HepG2 (cell line): Measurements from ENCODE around the gene MAP3K7CL. TPM values are rescaled to one million over a fixed set of nuclear protein-coding genes. Genes with fewer than 3 reads are reported as not detected.
A peak's percentile ranks its signal among the peaks of the same experiment; 100 is the strongest.

Experiments
- ATAC-seq: fragments of 200-7000 bp; cut with Tn5 transposase; 3 replicates; pipeline ENCODE4 v1.9.1; 2020; ENCODE audit warnings: mild to moderate bottlenecking, moderate library complexity
- BruUV-seq: library from RNA; stranded (reverse); fragments of 400-500 nt; replicated peaks from 2 replicates; lab custom pipeline; 2021; lab: Mats Ljungman, UMichigan
- CTCF ChIA-PET: fragments of 300-600 bp; formaldehyde crosslinking; extraction: SDS; loops from one replicate; lab custom pipeline; 2021; ENCODE audit warnings: low total read pairs, inconsistent platforms, low intra/inter-chr PET ratio; lab: Yijun Ruan, JAX
- POLR2A ChIA-PET: fragments of 350-600 bp; sonication (Branson Sonifier 250); formaldehyde crosslinking; loops from one replicate; lab custom pipeline; 2020; ENCODE audit warnings: antibody characterized with exemption, inconsistent platforms; lab: Yijun Ruan, JAX
- DNase-seq: peaks from one replicate; pipeline ENCODE4 v3.0.0-alpha.2; 2015; ENCODE audit warnings: low spot score
- FAIRE-seq: peaks from 3 replicates; lab custom pipeline; 2011; peaks lifted over from hg19 to GRCh38; lab: Jason Lieb, UNC
- H2AFZ ChIP-seq: one replicate; pipeline ENCODE4 v1.6.1; 2011; ENCODE audit warnings: low read length, inconsistent platforms
- H3K27ac ChIP-seq: fragments of 300-600 bp; 3 replicates; pipeline ENCODE4 v1.8.0; 2011; ENCODE audit warnings: mixed run types, mild to moderate bottlenecking, mixed read lengths, low read length, inconsistent platforms; ENCODE audit not compliant: insufficient read depth; ENCODE audit errors: extremely low read length
- H3K27me3 ChIP-seq, 2 experiments: fragments of 200-600 bp in 1 of 2; 2 replicates in 1 of 2; 3 replicates in 1 of 2; pipeline versions ENCODE4 v1.6.0 to v1.8.0; 2011; ENCODE audit warnings: low read length in 2 of 2, mild to moderate bottlenecking in 2 of 2, moderate library complexity in 2 of 2, inconsistent platforms in 1 of 2; ENCODE audit not compliant: insufficient read depth in 2 of 2, control insufficient read depth in 1 of 2
- H3K36me3 ChIP-seq, 2 experiments: fragments of 200-600 bp in 1 of 2; replicated peaks in 1 of 2; 2 replicates in 1 of 2; 3 replicates in 1 of 2; pipeline versions ENCODE4 v1.5.1 to v1.8.0; 2011; ENCODE audit warnings: low read length in 2 of 2, inconsistent platforms in 1 of 2; ENCODE audit not compliant: insufficient read depth in 2 of 2, control insufficient read depth in 1 of 2
- H3K4me1 ChIP-seq: 2 replicates; pipeline ENCODE4 v1.5.1; 2012; ENCODE audit warnings: low read length, inconsistent platforms; ENCODE audit not compliant: insufficient read depth
- H3K4me2 ChIP-seq: 2 replicates; pipeline ENCODE4 v1.6.0; 2011; ENCODE audit warnings: low read depth, low read length, inconsistent platforms
- H3K4me3 ChIP-seq, 3 experiments: fragments of 200-600 bp in 1 of 3; sonication (generic), shearing (Covaris generic) in 1 of 3; replicated peaks in 1 of 3; 2 replicates each; pipeline ENCODE4 v1.5.1; 2011 to 2016; ENCODE audit warnings: low read length in 3 of 3, inconsistent platforms in 2 of 3, low read depth in 2 of 3, mild to moderate bottlenecking in 2 of 3, control low read depth in 1 of 3, mixed read lengths in 1 of 3; ENCODE audit not compliant: insufficient read depth in 1 of 3
- H3K79me2 ChIP-seq: one replicate; pipeline ENCODE4 v1.6.1; 2011; ENCODE audit warnings: low read length, inconsistent platforms; ENCODE audit not compliant: insufficient read depth
- H3K9ac ChIP-seq: 2 replicates; pipeline ENCODE4 v1.6.0; 2011; ENCODE audit warnings: mild to moderate bottlenecking, low read depth, low read length, inconsistent platforms; ENCODE audit not compliant: insufficient read depth
- H3K9me3 ChIP-seq: 2 replicates; pipeline ENCODE4 v1.5.1; 2012; ENCODE audit warnings: mild to moderate bottlenecking, low read length
- H4K20me1 ChIP-seq: 2 replicates; pipeline ENCODE4 v1.6.0; 2011; ENCODE audit warnings: inconsistent platforms, mild to moderate bottlenecking, low read length, moderate library complexity; ENCODE audit not compliant: insufficient read depth
- CEBPB ChIP-seq: IDR thresholded peaks from 2 replicates; pipeline ENCODE4 v1.6.1; 2011; ENCODE audit warnings: low read depth, low read length, improper control_type of control experiment, borderline replicate concordance
- ETV5 ChIP-seq: IDR thresholded peaks from 2 replicates; pipeline ENCODE4 v1.6.1; 2018; ENCODE audit warnings: missing biosample characterization, missing genetic modification reagents, inconsistent platforms, borderline replicate concordance
- HNF4A ChIP-seq: sonication (generic); formaldehyde crosslinking; IDR thresholded peaks from 2 replicates; pipeline ENCODE4 v1.4.0; 2020; ENCODE audit warnings: missing genetic modification reagents
- SIX4 ChIP-seq: sonication (generic); formaldehyde crosslinking; IDR thresholded peaks from 2 replicates; pipeline ENCODE4 v1.4.0; 2020; ENCODE audit warnings: missing genetic modification reagents
- SRF ChIP-seq: IDR thresholded peaks from 2 replicates; pipeline ENCODE4 v1.6.1; 2011; ENCODE audit warnings: mild to moderate bottlenecking, low read depth, low read length, moderate library complexity
- SSRP1 ChIP-seq: IDR thresholded peaks from 2 replicates; pipeline ENCODE4 v1.6.1; 2016; ENCODE audit warnings: control low read depth
- WGBS: methylation state at CpG from one replicate; pipeline ENCODE4 v1.1.6; 2017; ENCODE audit warnings: low lambda C conversion rate; 5-methylcytosine and 5-hydroxymethylcytosine counted together
- in situ Hi-C: cut with HindIII; loops from 2 replicates; pipeline ENCODE4 v1.10.0; 2017; ENCODE audit warnings: low pct_unique_long_range_greater_than_20kb; ENCODE audit not compliant: extremely low pct_ligation_motif_present
- intact Hi-C: fragments of 100-400 bp; cut with micrococcal nuclease; formaldehyde crosslinking; loops from one replicate; pipeline ENCODE4 v1.10.0; 2022; ENCODE audit not compliant: unreplicated experiment
- polyA plus RNA-seq, 8 experiments: library from polyadenylated mRNA; depleted of rRNA in 3 of 8; stranded (reverse) in 7 of 8; unstranded in 1 of 8; fragments of >200 nt; fragmentation: Illumina TruSeq in 4 of 8; extraction: Trizol in 4 of 8; gene quantifications; 2 replicates each; pipeline versions ENCODE4 v1.2.1 to v1.2.3, GENCODE V29; 2011 to 2016; ENCODE audit warnings: low read depth in 4 of 8, missing spikeins in 1 of 8, mixed read lengths in 1 of 8; ENCODE audit not compliant: insufficient read depth in 1 of 8
- total RNA-seq, 5 experiments: library from RNA; depleted of rRNA; stranded (reverse); fragments of >200 nt; fragmentation: Illumina TruSeq; extraction: Trizol; gene quantifications; 2 replicates each; pipeline ENCODE4 v1.2.3, GENCODE V29; 2016; ENCODE audit warnings: low read depth in 1 of 5
- TF ChIP-seq, protein P1 (sequence below): sonication (generic); formaldehyde crosslinking; IDR thresholded peaks from 2 replicates; pipeline ENCODE4 v1.4.0; 2020; ENCODE audit warnings: missing genetic modification reagents

MAP3K7CL gene
- total and polyA plus RNA-seq, 2 of the 13 experiments (the other 11 are each of a cell fraction or from before 2014, with no cell fraction given), result 0.04 to 0.15 TPM

DNA sequence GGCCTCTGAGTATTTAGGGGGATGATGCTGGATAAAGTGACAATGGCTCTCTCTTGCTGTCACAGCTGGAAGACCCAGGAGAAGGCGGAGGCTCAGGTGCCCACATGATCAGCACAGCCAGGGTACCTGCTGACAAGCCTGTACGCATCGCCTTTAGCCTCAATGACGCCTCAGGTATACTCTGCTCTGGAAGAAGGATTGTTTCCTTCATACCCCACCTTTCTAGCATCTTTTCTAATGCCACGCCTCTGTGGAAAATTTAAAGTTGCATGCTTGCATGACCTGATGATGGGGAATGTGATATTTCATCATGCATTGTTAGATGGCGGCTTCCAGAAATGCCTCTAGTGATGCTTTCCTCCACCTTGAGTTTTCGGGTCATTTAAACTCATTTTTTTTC lies 2.8 kb downstream of the MAP3K7CL start (continued):
- TF ChIP-seq, protein P1, sequence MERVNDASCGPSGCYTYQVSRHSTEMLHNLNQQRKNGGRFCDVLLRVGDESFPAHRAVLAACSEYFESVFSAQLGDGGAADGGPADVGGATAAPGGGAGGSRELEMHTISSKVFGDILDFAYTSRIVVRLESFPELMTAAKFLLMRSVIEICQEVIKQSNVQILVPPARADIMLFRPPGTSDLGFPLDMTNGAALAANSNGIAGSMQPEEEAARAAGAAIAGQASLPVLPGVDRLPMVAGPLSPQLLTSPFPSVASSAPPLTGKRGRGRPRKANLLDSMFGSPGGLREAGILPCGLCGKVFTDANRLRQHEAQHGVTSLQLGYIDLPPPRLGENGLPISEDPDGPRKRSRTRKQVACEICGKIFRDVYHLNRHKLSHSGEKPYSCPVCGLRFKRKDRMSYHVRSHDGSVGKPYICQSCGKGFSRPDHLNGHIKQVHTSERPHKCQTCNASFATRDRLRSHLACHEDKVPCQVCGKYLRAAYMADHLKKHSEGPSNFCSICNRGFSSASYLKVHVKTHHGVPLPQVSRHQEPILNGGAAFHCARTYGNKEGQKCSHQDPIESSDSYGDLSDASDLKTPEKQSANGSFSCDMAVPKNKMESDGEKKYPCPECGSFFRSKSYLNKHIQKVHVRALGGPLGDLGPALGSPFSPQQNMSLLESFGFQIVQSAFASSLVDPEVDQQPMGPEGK (CRISPR knock-in tag), result no peak

DNA sequence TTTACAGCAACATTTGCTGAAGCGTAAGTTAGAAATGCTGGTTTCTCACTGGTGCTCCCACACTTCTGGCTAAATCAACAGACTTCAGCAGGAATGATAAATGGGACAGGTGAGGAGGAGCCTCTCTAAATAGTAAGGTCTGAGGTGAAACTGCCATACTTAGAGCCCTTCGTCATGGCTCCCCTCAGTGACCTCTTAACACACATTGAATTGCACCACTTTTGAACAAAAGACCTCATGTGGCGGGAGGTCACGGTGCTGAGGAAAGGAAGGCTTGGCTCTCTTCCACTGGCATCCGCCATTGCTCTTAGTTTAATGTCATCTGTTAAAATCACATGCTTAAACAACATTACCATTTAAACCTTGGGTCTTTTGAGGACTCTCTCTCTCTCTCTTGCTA lies 3.4 kb downstream of the MAP3K7CL start:
- Histone ChIP-seq H3K36me3 (no peaks in the 10 kb centered on the region), H3K27ac (no peak overlapping the region), H3K9me3 (no peaks in the 10 kb centered on the region), H3K4me1 (no peaks in the 10 kb centered on the region), H4K20me1 (no peaks in the 10 kb centered on the region), H3K79me2 (no peaks in the 10 kb centered on the region), H3K4me2 (no peak overlapping the region), H3K9ac (no peak overlapping the region), H3K27me3 (peaks cover 0 to 2% of the 10 kb centered on the region in 2 experiments; a peak in 2 of 5 replicates), H2AFZ (no peak overlapping the region), H3K4me3 (no peak overlapping the region)
- DNase-seq, result no peak
- ATAC-seq, result no peak
- in situ Hi-C loops (no loop called here), intact Hi-C loops (no loop called here)
- BruUV-seq, result no TSS peak
- no peak for FAIRE-seq
- ChIA-PET POLR2A (no interaction called here), CTCF (no interaction called here)
- TF ChIP-seq HNF4A (no peak), SRF (no peak), SIX4 (CRISPR knock-in tag) (no peak), SSRP1 (no peak), ETV5 (CRISPR knock-in tag) (no peak), CEBPB (peak; percentile 17; the same call in 1 of the 2 replicates)
- WGBS, result 30% methylated on average over 3 of the region's 5 CpGs
